ENCODE data around the gene SQSTM1.
"Not testable (repeated sequence)": the region's sequence is repeated elsewhere in the genome, so short reads cannot be mapped to it uniquely, and the experiment has no call there.

SQSTM1 gene

DNA sequence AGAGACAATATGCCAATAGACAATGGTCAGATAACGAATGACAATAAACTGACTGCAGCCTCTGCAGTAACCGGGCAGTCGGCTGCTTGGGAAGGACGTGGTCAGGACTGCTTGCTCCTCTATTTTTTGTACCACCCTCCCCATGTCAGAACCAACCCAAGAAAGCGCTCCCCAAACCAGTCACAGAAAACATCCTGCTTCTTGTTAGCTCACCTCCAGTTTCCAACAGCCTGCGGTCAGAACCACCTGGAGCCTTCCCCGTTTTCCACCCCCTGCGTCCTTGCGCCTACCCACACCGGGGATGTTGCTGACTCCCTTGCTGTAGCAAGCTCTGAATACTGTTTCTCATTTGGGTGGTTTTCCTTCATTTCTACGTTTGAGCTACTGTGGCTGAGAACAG is 39.6 kb downstream of the SQSTM1 start:
- DNase-seq = no peak

DNA sequence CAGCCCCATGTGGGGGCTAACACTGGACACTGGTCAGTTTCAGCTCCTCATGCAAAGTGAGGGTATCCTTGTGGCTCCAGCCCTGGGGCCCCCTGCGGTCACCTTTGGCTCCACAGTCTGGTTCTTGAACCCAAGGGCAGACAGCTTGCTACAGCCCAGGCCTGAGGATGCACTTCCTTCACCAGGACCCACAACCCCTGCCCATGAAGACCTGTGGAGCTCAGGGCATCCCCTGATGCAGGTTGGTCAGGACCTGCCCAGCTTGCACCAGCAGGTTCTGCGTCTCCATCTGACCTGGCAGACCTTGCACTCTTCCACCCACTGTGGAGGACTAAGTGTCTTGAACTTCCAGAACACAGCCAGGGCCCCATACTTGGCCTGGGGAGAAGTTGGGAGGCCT is 41.6 kb downstream of the SQSTM1 start:
- DNase-seq = no peak

DNA sequence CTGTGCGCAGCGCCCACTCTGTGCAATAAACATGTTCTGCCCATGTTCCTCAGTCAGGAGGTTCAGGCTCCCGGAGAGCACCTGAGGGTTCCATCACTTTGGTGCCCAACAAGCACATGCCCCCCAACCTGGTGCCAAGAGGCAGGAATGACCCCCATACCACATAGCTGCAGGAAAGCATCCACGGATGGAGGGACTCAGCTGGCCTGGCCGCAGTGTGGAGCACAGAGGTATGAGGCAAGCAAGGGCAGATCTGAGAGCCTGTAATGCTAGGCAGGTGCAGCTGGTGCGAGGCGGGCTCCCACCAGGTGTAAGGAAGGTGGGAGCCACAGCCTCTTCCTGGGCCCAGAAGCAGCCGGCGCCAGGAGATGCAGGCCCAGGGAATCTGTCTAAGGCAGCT is 42.2 kb downstream of the SQSTM1 start:
- no peak for DNase-seq

DNA sequence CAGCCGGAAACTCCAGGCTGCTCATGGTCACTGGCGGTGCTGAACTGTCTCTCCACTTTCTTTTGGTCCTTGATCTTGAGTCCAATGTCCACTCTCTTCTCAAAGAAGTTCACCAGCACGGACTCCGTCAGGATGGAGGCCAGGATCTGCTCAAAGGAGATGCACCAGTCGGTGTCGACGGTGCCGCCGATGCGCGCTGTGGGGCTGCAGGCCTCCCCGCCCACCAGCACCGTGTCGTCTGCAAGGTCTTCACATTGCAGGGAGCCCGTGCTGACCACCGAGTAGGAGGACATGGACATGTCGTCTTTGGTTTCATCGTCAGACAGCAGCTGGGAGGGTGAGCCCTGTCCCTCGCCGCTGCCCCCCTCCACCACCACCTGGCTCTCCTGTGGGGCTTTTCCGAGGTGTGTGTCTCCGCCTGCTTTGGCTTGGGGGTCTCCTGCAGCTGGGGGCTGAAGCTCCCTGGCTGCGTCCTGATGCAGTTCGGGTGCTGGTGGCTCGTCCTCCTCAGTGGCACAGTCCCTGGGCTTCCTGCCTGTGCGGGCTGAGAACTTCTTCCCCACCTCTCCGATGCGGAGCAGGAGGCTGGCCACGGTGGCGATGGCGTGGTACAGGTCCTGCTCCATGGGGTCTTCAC is 42.9 kb downstream of the SQSTM1 start:
- DNase-seq = no peak

DNA sequence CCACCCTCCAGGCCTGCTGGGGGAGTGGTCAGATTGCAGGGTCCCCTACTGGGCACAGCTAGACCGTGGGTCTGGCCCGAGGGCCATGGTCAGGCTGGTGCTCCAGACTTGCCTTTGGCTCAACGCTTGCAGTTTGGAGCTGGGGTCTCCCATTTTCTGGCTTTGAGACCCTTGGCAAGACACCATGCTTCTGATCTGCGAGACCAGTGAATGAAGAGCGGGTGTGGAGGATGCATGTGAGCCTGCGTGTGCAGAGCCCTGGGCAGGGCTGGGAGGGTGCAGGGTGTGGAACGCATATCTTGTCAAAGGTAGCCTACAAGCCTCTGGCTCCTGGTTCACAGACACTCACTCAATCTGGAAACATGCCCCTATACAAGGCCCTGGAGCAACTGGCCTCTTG is 44.0 kb downstream of the SQSTM1 start:
- no peak for DNase-seq

DNA sequence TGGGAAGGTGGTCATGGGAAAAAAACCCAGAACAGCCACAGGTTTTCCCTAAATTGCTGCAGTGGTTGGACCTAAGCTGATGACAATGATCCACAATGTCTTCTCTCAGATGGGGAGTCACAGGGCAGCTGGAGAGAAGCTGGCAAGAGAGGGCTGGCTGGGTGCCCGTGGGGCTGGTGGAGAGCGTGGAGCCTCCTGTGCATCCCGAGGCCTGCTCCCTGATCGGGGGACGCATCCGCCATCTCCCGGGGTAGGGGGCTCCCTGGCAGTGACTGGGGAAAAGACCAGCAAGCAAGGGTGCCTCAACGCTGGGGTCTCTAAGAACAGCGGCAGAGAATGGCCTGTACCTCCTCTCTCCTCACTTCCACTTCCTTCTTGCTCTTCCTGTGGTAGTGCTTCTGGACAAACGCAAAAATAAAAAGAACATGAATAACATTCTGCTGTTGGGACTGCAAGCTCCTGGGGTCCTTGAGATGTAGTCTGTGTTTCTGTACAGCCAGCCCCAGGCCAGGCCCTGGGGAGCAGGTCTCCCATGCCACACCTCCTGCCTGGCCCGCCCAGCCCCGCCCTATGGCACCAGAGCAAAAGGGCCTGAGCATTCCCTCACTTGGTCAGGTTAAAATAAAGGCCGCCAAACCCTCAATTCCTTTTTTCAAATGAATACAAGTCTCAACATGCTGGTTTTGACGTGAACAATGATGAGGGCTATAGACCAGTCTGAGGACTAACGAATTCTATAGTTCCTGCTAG is 45.0 kb downstream of the SQSTM1 start:
- DNase-seq = no peak

DNA sequence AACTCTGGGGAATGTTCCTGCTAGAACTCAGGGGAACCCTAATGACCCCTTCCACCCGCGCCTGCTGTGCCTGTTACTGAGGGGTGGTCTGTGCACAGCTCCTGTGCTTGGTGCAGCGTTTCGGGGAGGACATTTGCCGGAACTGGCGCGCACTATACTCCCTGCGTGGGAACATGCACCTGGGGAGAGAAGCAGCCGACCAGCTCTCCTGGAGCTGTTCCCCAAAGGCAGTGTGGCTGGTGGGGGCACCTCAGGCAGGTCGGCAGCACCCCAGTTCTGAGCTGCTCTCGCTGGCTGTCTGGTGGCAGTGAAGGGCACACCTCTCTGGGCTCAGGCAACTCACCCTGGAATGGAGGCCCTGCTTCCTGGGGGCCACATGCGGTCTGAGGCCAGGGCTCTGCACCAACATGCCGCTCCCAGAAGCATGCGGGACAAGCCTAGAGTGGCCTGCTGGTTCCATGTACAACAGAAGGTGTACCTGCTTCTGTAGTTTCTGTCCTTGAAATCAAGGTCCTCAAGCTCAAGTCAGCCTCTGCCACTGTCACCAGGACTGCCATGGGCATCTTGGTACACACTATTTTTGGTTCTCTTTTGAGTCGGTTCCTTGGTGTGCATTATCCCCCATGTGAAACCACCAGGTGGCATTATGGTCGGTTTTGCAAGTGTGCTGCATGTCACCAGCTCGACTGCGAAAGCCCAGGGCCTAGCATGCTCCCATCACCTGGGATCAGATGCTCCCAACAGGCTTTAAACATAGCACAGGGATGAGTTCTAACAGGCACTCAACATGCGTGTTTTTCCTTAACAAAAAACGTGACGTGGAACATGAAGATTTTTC is 45.8 kb downstream of the SQSTM1 start:
- no peak for DNase-seq

DNA sequence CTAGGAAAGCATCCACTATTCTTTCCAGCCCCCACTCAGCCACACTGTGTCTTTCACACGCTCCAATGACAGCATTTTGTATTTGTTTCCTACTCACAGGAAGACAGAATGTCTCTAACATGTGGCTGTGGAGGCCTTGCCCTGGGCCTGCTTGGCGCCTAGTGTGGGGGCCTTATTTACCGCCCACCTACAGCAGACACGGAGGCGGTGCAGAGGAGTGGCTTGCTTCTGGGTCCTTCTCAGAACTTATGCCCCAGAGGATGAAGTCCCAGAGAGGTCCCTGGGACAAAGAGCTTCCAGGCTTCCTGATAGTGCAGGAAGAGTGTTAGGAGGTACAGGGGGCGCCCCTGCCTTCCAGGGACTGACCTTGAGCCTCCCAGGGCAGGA is 46.4 kb downstream of the SQSTM1 start:
- DNase-seq = no peak

DNA sequence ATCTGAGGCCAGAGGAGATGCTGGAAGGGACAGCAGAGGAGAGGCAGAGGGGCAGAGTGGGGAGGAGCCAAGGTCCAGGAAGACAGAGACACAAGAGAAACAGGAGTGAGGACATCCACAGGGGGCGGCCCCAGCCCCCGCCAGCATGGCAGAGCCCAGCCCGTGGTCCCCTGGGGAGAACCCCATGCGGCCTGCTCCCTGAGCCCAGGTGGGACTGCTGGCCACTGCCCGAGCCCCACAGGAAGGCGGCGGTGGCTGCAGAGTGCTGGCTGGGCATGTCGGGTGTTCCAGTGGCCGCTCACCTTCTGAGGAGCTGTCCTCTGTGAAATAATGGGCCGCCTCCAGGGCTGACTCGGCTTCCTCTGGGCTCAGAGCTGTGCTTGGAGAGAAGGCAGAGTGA is 46.8 kb downstream of the SQSTM1 start:
- no peak for DNase-seq

DNA sequence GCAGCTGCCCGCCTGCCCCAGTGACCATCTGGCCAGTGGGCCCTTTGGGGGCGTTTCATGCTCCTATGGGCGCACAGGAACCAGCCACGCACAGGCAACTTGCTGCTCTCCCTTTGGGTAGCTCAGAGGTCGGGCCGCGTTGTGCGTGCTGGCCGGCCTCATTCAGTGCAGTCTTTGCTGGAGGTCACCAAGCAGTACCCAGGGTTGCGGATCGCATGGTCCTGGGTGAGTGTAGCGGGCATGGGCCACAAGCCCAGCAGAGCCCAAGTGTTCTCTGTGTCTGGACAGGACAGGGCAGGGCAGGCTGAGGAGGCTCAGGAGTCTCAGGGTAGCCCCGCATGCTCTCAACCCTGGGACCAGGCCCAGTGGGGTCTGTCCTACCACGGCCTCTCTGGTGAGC is 47.8 kb downstream of the SQSTM1 start:
- DNase-seq = no peak

DNA sequence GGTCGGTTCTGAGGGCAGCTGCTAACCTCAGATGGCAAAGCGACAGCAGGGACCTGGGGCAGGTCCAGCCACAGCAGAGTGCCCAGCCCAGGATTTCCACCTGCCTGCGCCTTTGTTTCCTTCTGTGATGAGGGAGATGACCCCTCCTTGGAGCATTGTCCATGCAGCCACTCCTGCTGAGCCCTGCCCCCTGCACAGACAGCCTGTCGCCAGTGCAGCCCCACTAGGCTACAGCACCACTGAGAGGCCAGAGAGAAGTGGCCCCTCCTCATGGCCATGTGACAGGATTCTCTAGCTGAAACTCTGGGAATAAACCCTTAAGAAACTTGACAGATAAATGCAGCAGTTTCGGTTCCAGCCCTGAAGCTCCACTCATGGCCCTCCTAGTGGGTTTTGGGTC is 48.4 kb downstream of the SQSTM1 start:
- no peak for DNase-seq

DNA sequence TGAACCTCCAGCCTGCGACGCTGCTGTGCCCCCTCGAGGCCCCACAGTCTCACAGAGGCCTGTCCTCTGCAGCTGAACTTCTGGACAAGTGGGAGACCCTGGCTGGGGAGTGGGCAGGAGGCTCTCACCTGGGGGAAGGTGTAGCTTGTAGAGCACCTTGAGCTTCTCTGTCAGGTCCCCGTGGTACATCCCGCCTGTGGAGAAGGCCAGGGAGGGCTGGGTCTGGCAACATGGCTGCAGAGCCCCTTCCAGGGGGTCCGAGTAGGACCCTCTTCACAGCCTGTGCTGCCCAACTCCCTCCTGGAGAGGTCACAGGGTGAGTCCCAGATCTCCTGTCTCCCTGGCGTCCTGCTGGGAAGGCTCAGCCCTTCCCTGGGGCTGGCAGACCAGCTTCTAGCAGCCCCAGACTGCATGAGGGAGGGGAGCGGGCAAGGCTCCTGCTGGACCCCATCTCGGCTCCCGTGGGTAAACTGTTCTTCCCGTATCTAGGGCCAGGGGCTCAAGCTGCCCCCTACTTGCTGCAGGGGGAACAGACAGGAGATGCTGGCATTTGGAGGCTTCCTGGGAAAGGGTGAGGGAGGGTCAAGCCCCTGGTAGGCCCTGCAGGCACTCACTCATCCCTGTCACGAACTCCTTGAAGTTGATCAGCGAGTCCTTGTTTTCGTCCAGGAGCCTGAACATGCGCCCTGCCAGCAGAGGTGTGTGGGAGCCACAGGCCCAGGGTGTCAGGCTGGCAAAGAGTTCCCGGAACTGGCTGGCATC is 49.1 kb downstream of the SQSTM1 start:
- DNase-seq = no peak

DNA sequence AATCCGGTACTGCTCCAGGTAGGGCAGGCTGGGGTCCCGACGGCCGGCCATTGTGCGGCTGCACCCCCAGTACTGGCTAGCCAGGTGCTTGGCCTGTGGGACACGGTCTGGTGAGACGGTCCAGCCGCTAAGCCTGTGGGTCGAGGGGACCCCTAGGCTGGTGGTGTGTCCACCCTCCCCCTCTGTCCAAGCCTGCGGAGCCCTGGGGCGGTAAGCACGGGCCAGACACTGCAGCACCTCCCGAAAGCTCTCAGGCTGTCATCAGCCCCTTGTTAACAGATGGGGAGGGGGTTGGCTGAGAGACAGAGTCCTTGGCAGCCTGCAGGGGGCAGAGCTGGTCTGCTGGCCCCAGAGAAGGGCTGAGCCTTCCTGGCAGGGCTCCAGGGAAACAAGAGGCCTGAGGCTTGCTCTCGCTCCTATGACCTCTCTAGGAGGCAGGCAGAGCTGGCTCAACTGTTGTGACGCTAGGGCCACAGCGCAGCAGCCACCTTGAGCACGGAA is 49.7 kb downstream of the SQSTM1 start:
- peak; percentile 54 to 85 for DNase-seq

DNA sequence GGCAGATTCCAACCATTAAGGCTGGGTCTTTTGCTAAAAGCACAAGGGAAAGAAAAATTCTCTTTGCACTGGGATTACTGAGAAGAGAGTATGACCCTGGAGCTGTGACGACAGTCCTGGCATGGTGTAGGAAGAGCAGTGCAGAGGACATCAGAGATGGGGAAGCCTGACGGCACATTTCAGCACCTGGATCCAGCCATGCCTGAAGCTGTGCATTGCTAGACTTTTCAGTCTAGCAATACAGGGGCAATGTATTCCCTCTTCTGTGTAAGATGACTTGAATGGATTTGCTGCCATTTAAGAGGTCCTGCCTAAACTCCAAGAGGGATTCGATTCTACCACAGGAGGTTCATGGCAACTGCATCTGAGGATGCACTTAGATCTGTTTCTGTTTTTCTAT is 50.2 kb downstream of the SQSTM1 start:
- DNase-seq = no peak

DNA sequence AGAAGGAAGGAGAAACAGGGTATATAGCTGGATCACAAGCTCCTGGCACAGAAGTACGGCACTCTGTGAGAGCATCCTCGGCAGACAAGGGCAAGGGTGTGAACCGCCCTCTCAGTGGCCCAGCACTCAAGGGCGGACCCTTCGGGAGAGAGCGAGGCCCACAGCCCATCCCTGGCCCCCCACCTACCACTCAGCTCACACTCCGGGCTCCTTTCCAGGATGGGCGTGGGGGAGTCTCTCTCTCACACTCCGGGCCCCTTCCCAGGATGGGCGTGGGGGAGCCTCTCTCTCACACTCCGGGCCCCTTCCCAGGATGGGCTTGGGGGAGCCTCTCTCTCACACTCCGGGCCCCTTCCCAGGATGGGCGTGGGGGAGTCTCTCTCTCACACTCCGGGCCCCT is 50.8 kb downstream of the SQSTM1 start:
- not testable (repeated sequence) for DNase-seq

DNA sequence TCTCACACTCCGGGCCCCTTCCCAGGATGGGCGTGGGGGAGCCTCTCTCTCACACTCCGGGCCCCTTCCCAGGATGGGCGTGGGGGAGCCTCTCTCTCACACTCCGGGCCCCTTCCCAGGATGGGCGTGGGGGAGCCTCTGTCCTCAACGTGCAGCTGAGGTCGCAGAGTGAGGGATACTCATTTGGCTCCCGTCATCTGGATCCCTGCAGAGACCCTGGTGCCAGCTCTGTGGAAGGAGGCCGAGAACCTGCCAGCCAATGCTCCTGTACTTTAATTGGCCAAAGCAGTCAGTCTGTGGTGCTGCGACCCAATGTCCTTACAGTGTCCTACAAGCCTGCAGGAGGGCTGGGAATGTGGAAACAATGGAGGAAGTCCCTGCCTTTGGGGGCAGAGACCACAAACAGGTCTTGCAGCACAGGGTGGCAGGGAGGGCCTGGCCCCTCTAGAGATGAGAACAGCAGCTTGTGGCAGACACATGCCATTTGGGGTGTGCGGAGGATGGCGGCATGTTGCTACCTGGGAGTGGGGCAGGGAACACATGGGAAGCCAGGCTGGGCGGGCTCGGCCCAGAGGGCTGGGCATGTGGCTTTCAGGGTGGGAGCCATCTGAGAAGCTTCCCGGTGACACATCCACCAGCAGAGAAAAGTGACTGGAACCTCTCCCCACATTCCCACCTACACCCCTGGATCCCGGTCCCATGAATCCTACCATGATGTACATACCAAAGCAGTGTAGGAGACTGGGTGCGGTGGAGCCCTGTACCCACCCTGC is 51.5 kb downstream of the SQSTM1 start:
- no peak for DNase-seq

DNA sequence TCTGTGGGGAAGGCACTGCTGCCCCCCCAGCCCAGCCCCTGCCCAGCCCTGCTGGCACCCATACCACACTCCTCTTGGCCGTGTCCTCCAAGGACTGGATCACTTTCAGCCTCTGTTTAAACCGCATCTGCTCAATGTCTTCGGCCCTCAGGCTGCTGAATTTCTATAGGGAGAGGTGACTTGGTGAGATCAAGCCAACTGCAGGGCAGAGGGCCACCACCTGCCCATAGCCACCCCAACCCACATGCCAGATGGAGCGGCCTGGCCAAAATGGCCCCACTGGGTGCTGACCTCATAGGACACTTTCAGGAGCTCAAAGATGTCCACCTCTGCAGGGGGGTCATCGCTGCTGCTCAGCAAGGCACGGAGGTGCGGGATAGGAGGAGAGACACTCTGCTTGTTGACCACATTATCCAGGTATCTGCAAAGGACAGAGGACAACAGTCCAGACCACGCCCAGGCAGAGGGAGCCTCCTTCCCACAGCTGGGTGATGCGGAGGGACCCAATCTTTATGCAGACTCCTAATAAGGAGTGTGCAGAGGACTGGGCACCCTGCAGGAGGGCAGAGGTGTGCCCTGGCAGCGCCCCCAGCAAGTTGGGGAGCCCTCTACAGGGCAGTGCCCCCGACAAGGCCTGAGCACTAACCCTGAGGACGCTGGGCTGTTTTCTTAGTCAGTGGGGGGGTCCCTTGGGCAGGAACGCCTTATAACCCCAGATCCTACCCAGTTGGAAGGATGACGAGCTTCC is 52.3 kb downstream of the SQSTM1 start:
- DNase-seq = no peak

DNA sequence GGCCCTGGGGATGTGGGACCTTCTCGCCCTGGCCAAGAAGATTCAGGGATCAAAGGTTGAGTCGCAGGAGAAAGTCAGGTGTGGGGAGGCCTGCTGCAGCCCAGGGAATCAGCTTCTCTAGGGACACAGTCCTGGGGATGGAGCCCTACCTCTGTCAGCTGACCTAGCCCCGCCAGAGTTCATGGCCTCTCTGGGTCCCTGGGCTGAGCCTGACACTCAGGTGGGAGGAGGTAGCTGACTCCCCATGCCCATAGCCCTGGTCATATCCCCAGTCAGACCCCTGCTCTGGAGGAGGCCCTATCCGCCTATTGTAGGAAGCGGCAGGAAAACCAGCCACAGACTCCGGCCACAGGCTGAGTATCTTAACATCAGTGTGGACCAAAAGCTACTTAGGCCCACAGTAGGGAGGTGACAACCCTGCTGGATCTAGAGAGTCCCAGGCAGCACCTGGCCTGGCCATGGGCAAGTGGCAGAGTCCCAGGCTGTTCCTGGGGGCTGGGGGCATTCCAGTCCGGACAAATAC is 52.9 kb downstream of the SQSTM1 start:
- DNase-seq = no peak

DNA sequence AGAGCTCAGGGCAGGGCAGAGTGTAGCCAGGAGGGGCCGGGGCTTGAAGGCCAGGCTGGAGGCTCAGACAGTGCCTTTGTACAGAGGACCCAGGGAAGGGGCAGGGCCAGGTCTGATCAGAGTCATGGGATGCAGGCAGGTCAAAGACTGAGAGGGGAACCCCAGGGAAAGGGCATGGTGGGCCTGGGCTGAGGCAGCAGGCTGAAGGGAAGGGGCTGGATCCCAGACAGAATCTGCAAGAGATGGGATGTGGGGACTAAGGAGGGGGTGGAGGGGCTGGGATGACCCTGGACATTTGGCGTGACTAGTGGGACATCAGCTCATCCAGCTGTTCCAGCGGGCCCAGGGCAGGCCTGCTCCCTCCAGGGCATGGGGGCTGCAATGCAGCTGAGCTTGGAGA is 53.4 kb downstream of the SQSTM1 start:
- DNase-seq = no peak

DNA sequence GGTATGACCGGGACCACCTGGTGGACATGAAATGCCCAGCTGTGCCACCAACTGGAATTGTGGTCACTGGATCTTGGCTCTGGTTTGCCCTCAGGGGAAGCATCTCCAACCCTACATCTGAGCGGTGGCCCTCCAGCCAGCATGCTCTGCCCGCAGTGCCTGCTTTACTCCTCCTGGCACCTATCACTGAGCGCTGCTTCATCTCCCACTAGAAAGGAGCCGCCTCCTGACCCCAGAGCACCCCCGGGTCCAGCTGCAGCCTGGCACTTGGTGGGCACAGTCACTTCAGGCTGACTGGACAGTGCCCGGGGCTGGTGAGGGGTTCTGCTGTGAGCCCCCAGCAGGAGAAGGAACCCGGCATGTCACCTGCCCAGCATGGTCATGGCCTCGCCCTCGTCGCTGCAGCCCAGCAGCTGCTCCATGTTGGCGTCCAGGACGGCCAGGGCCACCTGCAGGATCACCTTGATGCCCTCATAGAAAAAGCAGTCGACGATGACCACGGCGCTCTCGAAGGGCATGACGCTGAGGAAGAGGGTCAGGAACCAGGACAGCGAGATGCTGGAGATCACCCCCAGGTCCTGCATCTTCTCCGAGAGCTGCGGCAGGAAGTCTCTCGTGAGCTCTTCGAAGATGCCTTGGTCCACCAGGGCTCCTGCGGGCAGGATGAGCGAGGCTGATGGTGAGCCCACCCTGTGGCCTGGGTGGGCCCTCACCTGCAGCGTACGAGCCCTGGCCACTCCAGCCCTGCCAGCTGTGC is 54.0 kb downstream of the SQSTM1 start:
- DNase-seq = no peak

Measured in NCI-H524 (cell line).